Measurements from ENCODE around the gene CIB4.

CIB4 gene

DNA sequence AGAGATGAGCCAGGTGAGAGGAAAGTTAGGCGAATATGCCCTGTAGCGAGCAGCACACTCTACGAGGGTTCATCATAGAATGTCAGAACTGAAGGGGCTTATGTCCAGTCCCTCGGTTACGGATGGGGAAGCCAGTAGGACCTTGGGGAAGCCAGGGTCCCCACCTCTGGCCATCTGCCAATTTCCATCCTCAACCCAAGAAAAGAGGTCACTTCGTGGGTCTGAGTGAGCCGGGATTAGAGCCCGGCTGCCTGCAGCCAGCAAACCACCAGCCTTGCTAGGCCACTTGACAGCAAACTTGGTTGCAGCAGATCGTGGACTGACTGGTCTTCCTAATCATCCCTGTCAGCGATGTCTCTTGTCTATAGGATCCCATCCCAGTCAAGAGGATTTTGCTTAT lies 11.4 kb downstream of the CIB4 start:
- Histone ChIP-seq H3K4me3 (ENCODE audit: low read depth, low read length) (no peak overlapping the region), H3K36me3 (no peaks in the 10 kb centered on the region), H3K9me3 (ENCODE audit: severe bottlenecking) (peaks cover 3% of the 10 kb centered on the region), H3K27ac (peak overlapping the region; percentile 28), H3K27me3 (ENCODE audit: insufficient read depth, low read depth, severe bottlenecking) (no peaks in the 10 kb centered on the region)
- DNase-seq: peak; percentile 77
- TF ChIP-seq, protein P1, sequence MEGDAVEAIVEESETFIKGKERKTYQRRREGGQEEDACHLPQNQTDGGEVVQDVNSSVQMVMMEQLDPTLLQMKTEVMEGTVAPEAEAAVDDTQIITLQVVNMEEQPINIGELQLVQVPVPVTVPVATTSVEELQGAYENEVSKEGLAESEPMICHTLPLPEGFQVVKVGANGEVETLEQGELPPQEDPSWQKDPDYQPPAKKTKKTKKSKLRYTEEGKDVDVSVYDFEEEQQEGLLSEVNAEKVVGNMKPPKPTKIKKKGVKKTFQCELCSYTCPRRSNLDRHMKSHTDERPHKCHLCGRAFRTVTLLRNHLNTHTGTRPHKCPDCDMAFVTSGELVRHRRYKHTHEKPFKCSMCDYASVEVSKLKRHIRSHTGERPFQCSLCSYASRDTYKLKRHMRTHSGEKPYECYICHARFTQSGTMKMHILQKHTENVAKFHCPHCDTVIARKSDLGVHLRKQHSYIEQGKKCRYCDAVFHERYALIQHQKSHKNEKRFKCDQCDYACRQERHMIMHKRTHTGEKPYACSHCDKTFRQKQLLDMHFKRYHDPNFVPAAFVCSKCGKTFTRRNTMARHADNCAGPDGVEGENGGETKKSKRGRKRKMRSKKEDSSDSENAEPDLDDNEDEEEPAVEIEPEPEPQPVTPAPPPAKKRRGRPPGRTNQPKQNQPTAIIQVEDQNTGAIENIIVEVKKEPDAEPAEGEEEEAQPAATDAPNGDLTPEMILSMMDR (IDR thresholded peaks at IDR 0.05; ENCODE audit: low read depth, low read length): no peak

DNA sequence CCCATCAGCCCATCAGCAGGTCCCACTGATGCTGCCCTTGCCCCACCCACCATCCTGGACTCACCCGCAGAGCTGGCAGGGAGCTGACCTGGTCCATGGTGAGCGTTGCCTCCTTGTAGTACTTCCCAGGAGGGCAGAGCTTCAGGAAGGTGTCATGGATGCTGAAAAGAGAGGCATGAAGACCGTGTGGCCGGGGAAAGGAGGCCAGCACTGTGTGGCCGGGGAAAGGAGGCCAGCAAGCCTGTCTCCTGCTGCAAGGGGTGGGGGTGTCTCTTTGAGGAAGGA lies 11.9 kb downstream of the CIB4 start:
- Histone ChIP-seq H3K9me3 (ENCODE audit: severe bottlenecking) (peaks cover 3% of the 10 kb centered on the region), H3K27me3 (ENCODE audit: insufficient read depth, low read depth, severe bottlenecking) (no peaks in the 10 kb centered on the region), H3K4me3 (ENCODE audit: low read depth, low read length) (no peak overlapping the region), H3K36me3 (no peaks in the 10 kb centered on the region), H3K27ac (peak overlapping the region; percentile 28)
- no peak for DNase-seq
- TF ChIP-seq, protein P1 (IDR thresholded peaks at IDR 0.05; ENCODE audit: low read depth, low read length): no peak

DNA sequence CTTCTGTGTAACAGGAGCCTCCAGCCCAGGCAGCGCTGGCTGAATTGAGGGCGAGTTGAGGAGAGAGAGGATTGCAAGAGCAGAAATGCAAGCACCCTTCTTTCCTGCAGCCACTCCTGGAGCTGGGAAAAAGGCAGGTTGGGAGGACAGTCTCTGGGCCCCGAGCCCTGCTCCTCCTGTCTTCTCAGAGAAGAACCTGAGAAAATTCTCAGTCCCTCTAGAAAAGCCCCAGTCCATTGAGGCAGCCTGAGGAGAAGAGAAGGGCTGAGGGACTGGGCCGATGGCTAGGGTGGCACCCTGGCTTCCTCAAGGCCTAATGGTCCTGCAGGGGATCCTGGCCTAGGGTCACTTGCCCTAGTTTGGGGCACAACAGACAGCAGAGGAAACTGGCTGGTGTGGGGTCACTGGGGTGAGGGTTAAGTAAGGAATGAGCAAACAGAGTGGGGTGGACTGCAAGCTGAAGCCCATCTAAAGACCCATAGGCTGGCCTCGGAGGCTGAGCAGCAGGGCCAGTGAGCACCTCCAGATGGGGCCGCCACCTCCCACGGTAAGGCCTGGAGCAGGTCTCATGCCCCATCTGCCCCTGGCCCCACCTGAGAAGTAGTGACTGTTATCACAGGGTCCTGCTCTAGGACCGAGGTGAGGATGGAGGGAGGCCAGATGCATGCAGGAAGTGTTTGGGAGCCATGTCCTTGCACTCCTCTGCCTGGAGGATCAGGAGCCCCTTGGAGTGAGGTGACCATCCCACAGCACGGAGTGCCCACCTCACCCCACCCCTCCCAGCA lies 12.4 kb downstream of the CIB4 start:
- Histone ChIP-seq H3K4me3 (ENCODE audit: low read depth, low read length) (no peak overlapping the region), H3K9me3 (ENCODE audit: severe bottlenecking) (peaks cover 3% of the 10 kb centered on the region), H3K27ac (no peak overlapping the region; the same call in 1 of the 2 replicates), H3K36me3 (no peaks in the 10 kb centered on the region), H3K27me3 (ENCODE audit: insufficient read depth, low read depth, severe bottlenecking) (no peaks in the 10 kb centered on the region)
- TF ChIP-seq, protein P1 (IDR thresholded peaks at IDR 0.05; ENCODE audit: low read depth, low read length): peak; percentile 33; the same call in 1 of the 2 replicates
- no peak for DNase-seq

DNA sequence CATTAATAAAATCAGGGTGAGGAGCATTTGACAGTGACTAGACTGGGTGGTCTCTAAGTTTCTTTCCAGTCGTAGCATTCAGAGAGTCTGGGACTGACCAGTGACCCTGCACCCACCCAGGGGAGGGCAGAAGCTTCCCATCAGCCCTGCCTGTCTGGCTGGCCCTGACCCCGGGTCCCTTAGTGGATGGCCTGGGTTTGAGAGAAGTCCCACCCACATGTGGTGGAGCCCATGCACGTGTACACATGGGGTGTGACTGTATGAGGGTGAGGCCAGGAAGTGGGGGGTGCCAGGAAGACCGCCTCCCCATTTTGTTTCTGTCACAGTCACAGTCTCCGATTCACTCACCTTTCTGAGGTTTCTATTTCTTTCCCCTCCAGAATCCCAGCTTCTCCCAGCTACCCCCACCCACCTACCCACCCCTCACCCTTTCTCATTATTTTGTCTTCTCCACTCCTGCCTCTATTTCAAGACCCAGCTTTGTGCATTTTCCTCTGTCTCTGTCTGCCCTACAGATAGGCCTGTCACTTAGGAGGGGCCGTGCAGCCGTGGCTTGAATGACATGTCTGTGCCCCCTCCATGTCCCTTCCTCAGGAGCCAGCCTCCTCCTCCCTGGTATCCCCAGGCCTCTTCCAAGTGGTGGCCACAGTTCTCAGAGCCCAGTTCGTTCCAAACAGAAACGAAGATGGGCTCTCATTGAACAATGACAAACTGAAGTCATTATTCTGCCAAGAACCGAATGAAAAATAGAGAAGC lies 13.6 kb downstream of the CIB4 start:
- no peaks in the 10 kb centered on the region for H3K36me3 ChIP-seq
- TF ChIP-seq, protein P1 (IDR thresholded peaks at IDR 0.05; ENCODE audit: low read depth, low read length): no peak
- peaks cover 3% of the 10 kb centered on the region for H3K9me3 ChIP-seq (ENCODE audit: severe bottlenecking)
- DNase-seq: no peak
- no peaks in the 10 kb centered on the region for H3K27me3 ChIP-seq (ENCODE audit: insufficient read depth, low read depth, severe bottlenecking)
- H3K4me3 ChIP-seq (ENCODE audit: low read depth, low read length): no peak overlapping the region
- H3K27ac ChIP-seq: peak overlapping the region; percentile 29; the same call in 1 of the 2 replicates

DNA sequence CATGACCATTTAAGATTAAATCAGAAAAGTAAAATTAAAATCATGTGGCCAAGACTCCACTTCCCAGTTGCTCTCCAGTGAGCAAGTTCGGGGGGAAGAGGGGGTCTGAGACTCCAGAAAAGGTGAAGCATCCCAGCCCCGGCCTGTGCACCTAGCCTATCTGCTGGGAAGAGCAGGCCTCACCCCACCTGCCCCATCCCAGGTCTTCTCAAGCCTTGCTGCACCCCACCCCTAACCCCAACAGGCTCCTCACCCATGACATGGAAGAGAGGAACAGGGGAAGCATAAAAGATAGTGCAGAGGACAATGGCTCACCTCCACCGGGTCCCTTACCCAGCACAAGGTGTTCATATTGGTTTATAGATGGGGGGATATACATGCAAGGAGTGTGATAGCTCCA lies 14.6 kb downstream of the CIB4 start:
- H3K4me3 ChIP-seq (ENCODE audit: low read depth, low read length): no peak overlapping the region
- no peak for DNase-seq
- H3K27ac ChIP-seq: no peak overlapping the region
- peaks cover 3% of the 10 kb centered on the region for H3K9me3 ChIP-seq (ENCODE audit: severe bottlenecking)
- H3K36me3 ChIP-seq: no peaks in the 10 kb centered on the region
- TF ChIP-seq, protein P1 (IDR thresholded peaks at IDR 0.05; ENCODE audit: low read depth, low read length): no peak
- H3K27me3 ChIP-seq (ENCODE audit: insufficient read depth, low read depth, severe bottlenecking): no peaks in the 10 kb centered on the region

Measured in WERI-Rb-1 (cell line).